Measurements from ENCODE around the gene TSHR.
"Not testable (repeated sequence)": the region's sequence is repeated elsewhere in the genome, so short reads cannot be mapped to it uniquely, and the experiment has no call there.

TSHR gene

GRCh38 chr14:81001447-81001846, 46.0 kb downstream of the TSHR start:
- no peak for DNase-seq

- DNase-seq = no peak
These were observed 49.2 kb downstream of the TSHR start for GRCh38 chr14:81004575-81004974.

- DNase-seq = no peak
These were observed 50.3 kb downstream of the TSHR start for GRCh38 chr14:81005540-81006228.

GRCh38 chr14:81006266-81006665, 50.8 kb downstream of the TSHR start:
- DNase-seq = no peak

- no peak for DNase-seq
These were observed 51.7 kb downstream of the TSHR start for GRCh38 chr14:81007131-81007530.

- no peak for DNase-seq
These were observed 53.9 kb downstream of the TSHR start for GRCh38 chr14:81009346-81009745.

GRCh38 chr14:81018251-81018650, 62.8 kb downstream of the TSHR start:
- DNase-seq = no peak

GRCh38 chr14:81018684-81019083, 63.3 kb downstream of the TSHR start:
- DNase-seq = no peak

- not testable (repeated sequence) for DNase-seq
These were observed 63.7 kb downstream of the TSHR start for GRCh38 chr14:81019113-81019512.

- DNase-seq = no peak
These were observed 67.8 kb downstream of the TSHR start for GRCh38 chr14:81023095-81023710.

GRCh38 chr14:81028461-81028860, 73.0 kb downstream of the TSHR start:
- DNase-seq = no peak

GRCh38 chr14:81031488-81031887, 76.1 kb downstream of the TSHR start:
- no peak for DNase-seq

GRCh38 chr14:81033698-81034240, 78.3 kb downstream of the TSHR start:
- no peak for DNase-seq

- no peak for DNase-seq
These were observed 87.0 kb downstream of the TSHR start for GRCh38 chr14:81042438-81042837.

- no peak for DNase-seq
These were observed 96.1 kb downstream of the TSHR start for GRCh38 chr14:81051547-81051946.

GRCh38 chr14:81054057-81054456, 98.6 kb downstream of the TSHR start:
- not testable (repeated sequence) for DNase-seq

- DNase-seq = no peak
These were observed 100.5 kb downstream of the TSHR start for GRCh38 chr14:81055971-81056370.

- DNase-seq = no peak
These were observed 107.0 kb downstream of the TSHR start for GRCh38 chr14:81062380-81062779.

GRCh38 chr14:81062816-81063215, 107.4 kb downstream of the TSHR start:
- peak; percentile 56 for DNase-seq

GRCh38 chr14:81066672-81067071, 111.3 kb downstream of the TSHR start:
- no peak for DNase-seq

GRCh38 chr14:81067156-81067555, 111.7 kb downstream of the TSHR start:
- no peak for DNase-seq

- DNase-seq = no peak
These were observed 112.9 kb downstream of the TSHR start for GRCh38 chr14:81068176-81068782.

GRCh38 chr14:81070511-81070910, 115.1 kb downstream of the TSHR start:
- DNase-seq = peak; percentile 13

- DNase-seq = peak; percentile 60
These were observed 130.2 kb downstream of the TSHR start for GRCh38 chr14:81085596-81085995.

Data from NCI-H1694 treated with DMSO at 0.1 percent for 48 hours (cell line).